Lower leg skin (tissue), 4 donors: Measurements from ENCODE around the gene SYDE2. TPM values are rescaled to one million over a fixed set of nuclear protein-coding genes. Genes with fewer than 3 reads are reported as not detected.

Experiments
- DNase-seq, 2 donors: peaks; one replicate each; pipeline ENCODE4 v3.0.0-alpha.2; 2019; ENCODE audit warnings: low spot score in 2 of 2
- H3K4me3 ChIP-seq: fragments of 200-600 bp; sonication (generic); 2 replicates; pipeline ENCODE4 v1.5.1; 2017; ENCODE audit warnings: mild to moderate bottlenecking, low read depth; ENCODE audit not compliant: poor library complexity, severe bottlenecking
- POLR2A ChIP-seq, 2 donors: fragments of 450-650 bp; IDR thresholded peaks; one replicate each; pipeline ENCODE4 v1.6.1; 2016 to 2017; ENCODE audit warnings: antibody characterized with exemption in 2 of 2, mild to moderate bottlenecking in 1 of 2, moderate library complexity in 1 of 2
- intact Hi-C: fragments of 100-400 bp; cut with DNase I; formaldehyde crosslinking; loops from one replicate; pipeline ENCODE4 v1.15.0; 2023; ENCODE audit warnings: low total_unique reads
- microRNA-seq, 2 donors: library from miRNA; unstranded; fragments of <30 nt; microRNA quantifications; one replicate each; pipeline ENCODE4, GENCODE V29; 2016; ENCODE audit warnings: borderline replicate concordance in 2 of 2, borderline number of aligned reads in 1 of 2
- total RNA-seq, 4 donors: library from RNA; depleted of rRNA; stranded (reverse); fragments of >200 nt; gene quantifications; one replicate each; pipeline ENCODE4 v1.1.0, GENCODE V29; 2016
- TF ChIP-seq, protein P1 (sequence below), 3 donors: fragments of 450-650 bp; IDR thresholded peaks; one replicate each; pipeline ENCODE4 v1.5.1; 2016; ENCODE audit warnings: antibody characterized with exemption in 3 of 3, mild to moderate bottlenecking in 3 of 3, moderate library complexity in 2 of 3

Gene SYDE2
- total RNA-seq, 4 donors from 2014 or later, result 8.6 to 12.5 (median 10.4) TPM

DNA sequence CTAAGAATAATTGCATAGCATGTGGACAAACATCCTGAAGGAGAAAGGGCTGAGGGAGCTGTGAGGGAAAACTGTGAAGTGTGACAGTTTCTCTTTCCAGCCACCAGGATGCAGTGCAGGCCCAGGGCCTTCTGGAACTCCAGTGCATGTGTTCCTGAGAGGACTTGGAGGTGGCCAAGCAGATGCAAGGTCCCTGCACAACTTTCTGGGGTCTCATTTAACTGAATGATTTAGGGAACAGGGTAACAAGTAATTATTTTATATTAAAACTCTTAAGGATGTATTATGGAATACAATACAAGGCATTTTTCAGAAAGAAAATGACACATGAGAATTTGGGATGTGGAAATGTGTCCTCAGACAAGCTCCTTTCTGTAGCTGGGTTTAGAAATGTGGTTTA lies 91.3 kb downstream of the SYDE2 start:
- no peak overlapping the region for H3K4me3 ChIP-seq
- no peak for TF ChIP-seq POLR2A (IDR thresholded peaks at IDR 0.05)
- TF ChIP-seq, protein P1, sequence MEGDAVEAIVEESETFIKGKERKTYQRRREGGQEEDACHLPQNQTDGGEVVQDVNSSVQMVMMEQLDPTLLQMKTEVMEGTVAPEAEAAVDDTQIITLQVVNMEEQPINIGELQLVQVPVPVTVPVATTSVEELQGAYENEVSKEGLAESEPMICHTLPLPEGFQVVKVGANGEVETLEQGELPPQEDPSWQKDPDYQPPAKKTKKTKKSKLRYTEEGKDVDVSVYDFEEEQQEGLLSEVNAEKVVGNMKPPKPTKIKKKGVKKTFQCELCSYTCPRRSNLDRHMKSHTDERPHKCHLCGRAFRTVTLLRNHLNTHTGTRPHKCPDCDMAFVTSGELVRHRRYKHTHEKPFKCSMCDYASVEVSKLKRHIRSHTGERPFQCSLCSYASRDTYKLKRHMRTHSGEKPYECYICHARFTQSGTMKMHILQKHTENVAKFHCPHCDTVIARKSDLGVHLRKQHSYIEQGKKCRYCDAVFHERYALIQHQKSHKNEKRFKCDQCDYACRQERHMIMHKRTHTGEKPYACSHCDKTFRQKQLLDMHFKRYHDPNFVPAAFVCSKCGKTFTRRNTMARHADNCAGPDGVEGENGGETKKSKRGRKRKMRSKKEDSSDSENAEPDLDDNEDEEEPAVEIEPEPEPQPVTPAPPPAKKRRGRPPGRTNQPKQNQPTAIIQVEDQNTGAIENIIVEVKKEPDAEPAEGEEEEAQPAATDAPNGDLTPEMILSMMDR (IDR thresholded peaks at IDR 0.05), result peak in 1 of 3 donors; percentile 37
- intact Hi-C loops, result loop anchor here (5.0 kb wide), 1 partner anchor 138 kb away; no protein-coding TSS in a partner anchor
- peak; percentile 26 to 89 for DNase-seq

Small RNA genes lying within 50 kb of the gene (microRNA-seq; reads per million reads assigned to microRNA genes)
- 1.7 to 2.0 reads per million in 2 donors for gene MIR4423

Other genes starting within 250 kb of the SYDE2 start
- 1 to 10 TPM in 3 of 4 donors, under 1 TPM in 1; 0.44 to 1.9 (median 1.5) TPM for gene MCOLN2, start 203.9 kb downstream of the SYDE2 start, total RNA-seq
- 1 to 10 TPM; 1.1 to 5.0 (median 3.7) TPM for gene MCOLN3, start 152.5 kb downstream of the SYDE2 start, total RNA-seq
- gene C1orf52, start 58.6 kb upstream of the SYDE2 start, total RNA-seq, result 10 to 100 TPM; 12.4 to 27.0 (median 20.5) TPM
- gene BCL10, start 75.6 kb upstream of the SYDE2 start, total RNA-seq, result 10 to 100 TPM; 17.8 to 34.4 (median 22.2) TPM